HG03097 (cell line): ENCODE results near the gene FRMD1.

Source experiments
- ATAC-seq: cut with Tn5 transposase; IDR thresholded peaks from one replicate; pipeline ENCODE4 v1.9.1; 2021; ENCODE audit not compliant: unreplicated experiment, low FRiP score

Gene FRMD1

DNA sequence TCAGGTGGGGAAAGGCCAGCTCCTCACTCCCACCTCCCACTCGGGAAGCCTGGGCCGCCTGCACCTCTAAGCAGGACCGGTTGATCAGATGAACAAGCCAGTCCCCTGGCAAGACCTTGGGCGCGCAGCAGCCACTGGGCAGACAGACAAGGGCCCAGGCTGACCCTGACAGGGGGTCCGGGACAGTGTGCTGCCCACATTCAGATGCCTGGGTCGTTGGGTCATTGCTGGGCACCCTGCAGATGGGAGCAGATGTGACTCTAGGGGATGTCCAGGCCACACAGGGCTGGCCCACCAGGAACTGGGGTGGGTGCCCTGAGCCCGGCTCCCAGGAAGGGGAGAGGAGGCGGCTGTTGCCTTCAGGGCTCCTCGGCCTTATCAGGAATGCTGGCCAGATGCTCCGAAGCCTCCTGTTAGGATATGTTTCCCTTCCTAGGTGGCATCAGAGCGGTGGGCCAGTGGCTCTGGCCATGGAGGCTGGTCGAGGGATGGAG lies 17.3 kb upstream of the FRMD1 start:
- ATAC-seq: no peak

DNA sequence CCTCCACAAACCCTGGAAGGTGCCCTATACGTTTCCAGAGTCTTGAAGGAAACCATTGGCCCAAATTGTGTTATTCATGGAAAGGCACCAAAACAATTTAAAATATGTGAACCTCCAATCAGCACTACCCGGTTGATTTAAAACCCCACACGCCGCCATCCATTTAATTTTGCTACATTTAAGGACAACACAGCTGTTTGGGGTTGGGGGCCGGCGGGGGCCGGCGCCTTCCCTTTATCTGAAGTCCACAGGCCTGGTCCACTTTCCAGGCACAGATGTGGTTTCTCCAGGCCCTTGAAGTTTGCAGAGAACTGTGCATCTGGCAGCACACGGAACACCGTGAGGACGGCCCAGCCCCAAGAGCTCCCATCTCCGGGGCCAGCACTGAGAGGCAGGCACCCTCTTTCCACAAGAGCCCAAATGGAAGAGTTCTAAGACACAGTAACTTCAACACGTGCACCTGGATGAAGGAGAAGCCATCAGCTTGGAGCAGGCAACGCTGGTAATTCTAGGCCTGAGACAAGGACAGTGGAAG lies 16.8 kb upstream of the FRMD1 start:
- ATAC-seq: no peak

DNA sequence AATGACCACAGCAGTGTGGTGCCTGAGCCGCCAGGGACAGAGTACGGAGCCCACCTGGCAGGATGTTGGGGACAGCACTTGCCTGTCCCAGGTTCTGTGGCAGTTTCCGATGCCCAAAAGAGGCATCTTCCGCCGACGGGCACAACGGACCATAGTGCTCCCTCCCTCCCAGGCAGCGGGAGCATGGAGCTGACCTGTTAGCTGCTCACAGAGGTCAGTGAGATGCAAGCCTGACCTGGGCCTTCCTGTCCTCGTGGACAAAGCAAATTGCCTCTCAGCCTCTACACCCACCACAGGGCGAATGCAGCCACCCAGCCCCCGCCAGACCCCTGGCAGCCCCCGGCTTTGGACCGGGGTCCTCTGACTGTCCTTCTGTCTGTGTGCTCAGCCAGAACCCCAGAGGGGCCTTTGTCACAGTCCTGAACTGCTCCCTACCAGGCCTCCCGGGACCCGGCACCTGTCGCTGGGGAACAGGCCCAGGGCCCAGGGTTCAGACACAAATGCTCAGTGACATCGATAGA lies 16.2 kb upstream of the FRMD1 start:
- no peak for ATAC-seq

DNA sequence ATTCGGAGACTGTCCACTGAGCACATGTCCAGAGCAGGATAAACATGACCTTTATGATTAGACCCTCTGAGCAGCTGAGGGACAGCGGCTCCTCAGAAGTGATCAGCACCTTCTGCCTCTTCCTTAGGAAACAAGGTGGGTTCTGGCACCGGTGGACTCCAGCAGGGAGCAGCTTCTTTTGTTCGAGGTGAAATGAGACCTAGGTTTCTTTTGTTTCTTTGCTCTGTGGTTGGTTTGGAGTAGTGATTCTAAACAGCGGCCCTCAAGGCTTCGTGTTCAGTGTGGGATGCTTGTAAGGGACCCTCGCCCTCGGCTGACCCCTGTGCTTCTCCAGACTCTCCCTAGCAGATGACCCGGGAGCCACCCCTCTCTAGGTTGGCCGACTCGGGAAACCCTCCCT lies 14.6 kb upstream of the FRMD1 start:
- ATAC-seq: no peak

DNA sequence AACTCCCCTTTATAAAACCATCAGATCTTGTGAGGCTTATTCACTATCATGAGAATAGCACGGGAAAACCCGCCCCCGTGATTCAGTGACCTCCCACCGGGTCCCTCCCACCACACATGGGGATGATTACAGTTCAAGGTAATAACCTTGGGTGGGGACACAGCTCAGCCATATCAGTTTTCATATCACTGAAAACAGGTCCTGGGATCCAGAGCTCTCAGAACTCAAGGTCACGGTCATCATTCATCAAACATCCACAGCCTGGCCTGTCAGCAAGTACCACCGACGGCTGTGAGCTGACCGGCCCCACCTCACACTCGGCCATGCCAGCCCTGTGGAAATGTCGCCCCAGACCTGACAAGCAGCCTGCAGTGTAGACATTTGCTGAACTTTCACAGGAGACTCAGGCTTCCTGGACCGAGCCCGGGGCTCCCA lies 14.1 kb upstream of the FRMD1 start:
- ATAC-seq: no peak

DNA sequence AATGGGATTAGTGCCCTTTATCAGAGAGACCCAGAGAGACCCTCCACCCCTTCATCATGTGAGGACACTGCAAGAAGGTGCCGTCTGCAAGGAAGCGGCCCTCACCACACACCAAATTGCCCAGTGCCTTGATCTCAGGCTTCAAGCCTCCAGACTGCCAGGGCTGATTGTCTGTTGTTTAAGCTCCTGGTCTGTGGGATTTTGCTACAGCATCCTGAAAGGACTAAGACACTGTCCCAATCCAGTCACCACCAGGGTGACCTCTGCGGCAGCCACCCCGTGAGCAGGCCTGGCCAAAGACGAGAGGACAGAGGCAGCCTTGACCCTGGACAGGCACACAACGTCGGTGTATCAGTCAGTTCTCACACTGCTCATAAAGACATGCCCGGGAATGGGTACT lies 13.5 kb upstream of the FRMD1 start:
- no peak for ATAC-seq

DNA sequence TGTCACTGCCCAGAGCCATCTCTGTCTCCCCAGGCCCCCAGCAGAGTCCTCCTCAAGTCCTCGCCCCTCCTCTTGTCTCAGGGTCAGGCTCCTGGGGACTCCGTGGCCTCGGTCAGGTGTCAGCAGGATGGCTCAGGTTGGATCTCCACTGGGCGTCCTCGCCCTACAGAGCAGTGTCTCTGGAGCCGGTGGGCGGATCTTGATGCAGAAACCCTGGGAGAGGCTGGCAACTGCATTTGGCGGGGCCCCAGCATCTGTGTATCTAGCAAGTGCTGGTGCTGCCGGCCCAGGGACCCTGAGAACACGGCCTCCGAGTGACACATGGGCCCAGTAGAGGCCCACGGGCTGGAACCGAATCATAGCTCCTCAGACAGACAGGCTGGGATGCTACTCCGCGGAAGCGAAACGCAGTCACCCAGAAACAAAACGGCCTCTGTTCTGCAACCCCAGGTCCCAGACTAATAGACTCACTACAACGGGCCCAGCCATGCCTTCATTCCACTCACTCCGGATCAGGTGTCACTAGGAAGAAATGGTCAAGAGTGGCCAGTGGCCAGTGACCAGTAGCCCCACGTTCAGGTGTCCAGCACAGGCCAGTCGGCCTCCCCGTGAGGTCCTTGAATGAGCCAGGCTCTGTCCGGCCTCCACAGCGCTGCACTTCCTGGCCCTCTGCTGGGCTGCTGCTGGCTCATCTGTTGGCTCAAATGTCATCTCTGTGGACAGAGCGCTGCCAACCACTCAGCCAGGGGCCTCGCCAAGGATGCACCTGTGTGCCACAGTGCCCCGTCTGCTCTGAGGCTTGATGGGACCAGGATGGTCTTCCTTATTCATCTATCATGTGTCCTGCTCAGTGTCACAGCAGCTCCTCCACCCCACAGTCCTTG lies 12.6 kb upstream of the FRMD1 start:
- no peak for ATAC-seq

DNA sequence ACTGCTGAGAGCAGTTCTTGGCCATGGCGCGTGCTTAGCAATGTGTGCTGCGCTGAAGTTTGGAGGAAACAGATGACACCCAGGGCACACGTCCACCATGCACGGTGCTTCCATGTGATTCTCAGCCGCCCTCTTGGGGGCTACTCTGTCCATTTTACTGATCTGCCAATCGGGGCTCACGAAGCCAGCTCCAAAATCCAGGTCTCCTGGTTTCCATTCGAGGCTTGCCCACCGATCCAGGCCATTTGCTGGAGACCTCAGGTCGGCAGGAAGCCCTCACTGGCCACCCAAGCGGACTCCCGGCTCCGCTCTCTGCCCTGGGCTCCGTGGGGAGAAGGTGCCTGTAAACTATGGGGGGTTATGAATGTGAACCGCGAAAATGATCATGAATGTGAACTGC lies 11.7 kb upstream of the FRMD1 start:
- ATAC-seq: no peak

DNA sequence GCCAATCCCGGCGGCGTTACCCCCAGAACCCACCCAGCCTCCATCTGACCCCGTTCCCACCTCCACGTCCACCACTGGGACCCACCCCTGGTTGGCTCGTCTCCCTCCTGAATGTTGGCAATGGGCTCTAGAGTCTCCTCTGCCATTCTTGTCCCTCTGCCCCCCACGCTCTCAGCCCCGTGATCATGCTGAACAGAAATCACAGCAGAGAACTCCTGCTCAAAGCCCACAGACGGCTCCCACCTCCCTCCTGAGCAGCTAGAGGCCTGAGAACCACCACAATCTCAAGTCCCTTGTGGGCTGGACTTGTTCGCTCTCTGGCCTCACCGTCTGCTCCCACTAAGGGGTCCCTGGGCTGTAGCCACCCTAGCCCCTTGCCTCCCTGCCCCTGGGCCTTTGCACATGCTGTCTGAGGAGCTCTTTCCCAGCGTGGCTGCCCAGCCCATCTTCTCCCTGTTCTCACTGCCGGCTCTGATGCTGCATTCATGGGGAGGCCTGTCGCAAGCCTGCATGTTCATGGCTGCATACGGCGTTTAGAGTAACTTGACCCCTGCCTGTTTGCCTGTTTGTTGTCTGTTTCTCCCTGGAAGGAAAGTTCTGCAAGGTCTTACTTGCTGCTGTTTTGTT lies 11.2 kb upstream of the FRMD1 start:
- no peak for ATAC-seq

DNA sequence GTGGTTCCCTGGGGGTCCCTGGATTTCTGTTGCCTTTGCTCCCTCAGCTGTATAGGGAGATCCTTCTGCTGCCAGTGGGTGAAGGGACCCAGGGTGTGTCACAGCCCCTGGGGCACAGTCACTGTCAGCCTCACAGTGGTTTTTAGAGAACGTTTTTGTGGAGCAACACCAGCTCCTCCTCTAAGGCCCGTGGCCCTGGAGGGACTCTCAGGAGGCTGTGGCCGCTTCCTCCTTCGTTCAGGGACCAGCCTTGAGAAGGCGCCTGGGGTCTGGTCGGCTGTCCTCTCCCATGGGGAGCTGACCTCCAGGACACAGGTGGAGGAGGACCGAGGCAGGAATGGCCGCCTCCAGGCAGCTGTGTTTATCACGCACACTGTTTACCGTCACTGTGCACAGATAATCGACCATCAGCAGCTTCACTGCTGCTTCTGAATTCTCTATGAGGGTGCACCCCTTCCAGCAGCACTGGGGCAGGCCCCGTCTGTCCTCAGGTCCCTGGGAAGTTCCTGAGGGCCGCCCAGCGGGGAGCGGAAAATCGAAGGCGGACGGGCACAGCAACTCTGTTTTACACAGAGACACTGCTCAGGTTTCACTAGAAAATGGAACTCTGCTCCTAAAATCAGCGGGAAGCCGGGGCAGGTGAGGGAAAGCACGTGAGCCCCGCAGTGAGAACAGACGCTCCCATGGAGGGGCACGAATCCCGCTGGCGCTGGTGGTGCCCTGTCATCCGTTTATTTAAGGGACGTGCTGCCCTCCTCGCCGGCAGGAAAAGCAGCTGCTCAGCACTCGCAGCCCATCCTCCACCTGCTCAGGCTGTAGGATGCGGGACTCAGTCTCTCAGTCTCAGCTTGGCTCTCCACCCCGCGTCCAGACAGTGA lies 10.4 kb upstream of the FRMD1 start:
- no peak for ATAC-seq

DNA sequence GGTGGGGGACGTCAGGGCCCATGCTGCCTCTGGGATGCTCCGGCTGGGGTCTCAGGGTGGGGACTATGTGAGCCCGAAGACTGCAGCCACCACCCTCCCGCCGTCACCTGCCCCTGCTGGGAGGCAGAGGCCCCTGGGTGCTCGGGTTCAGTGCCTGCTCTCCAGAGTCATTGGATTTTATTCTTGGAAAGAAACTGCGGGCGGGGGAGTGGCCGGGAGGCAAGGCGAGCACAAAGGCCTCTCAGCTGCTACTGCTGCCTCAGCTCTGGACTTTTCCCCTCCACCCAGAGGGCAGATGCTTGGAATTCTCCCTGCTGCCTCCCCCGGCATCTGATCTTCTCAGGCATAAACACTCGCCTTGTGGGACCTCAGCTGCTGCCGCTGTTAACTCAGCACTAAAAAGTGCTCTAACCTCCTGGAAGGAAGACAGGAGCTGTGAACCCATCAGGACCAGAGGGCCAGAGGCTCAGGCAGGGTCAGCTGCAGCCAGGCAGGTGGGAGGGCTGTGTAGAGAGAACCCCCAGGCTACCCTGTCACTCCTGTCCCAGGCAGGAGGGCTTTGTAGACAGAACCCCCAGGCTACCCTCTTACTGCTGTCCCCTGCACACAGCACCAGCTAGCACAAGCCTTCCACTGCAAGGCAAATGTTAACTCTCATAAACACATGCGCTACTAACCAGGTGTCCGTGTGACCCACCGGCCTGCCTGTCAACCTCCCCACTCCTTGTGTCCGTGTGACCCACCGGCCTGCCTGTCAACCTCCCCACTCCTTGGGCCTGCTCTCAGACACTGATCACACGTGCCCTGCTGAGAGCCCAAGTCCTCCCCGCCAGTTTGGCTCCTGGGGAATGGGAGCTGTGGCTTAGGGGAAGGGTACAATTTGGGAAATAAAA lies 9.4 kb upstream of the FRMD1 start:
- no peak for ATAC-seq

DNA sequence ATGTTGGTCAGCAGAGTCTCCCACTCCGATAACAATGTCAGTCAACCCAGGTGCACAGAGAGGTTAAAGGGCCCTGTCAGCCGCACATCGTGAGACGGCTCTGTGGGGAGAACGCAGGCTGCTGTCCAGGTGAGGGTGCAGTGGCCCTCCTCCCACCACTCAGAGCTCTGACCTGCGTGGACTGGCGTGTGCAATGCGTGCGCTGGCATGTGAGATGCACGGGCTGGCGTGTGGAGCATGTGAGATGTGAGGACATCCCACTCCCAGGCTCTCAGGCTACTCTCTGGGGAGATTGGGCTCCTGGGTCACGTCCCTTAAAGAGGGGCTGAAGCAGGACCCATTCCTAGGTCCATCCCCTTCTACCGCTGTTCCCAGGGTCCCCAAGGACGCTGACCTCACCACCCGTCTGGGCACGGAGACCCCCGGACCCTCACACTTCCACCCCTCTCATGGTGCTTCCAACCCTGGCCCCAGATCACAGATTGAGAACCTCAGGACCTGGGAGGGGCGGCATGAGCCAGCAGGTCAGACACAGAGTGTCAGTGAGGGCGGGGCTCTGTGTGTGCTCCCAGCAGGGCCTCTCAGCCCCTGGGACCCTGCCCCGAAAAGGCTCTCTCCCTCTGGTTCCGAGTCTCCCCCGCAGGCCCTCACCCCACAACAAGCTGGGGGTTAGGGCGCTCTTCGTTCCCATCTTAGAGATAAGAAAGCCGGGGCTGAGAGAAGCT lies 8.6 kb upstream of the FRMD1 start:
- no peak for ATAC-seq

DNA sequence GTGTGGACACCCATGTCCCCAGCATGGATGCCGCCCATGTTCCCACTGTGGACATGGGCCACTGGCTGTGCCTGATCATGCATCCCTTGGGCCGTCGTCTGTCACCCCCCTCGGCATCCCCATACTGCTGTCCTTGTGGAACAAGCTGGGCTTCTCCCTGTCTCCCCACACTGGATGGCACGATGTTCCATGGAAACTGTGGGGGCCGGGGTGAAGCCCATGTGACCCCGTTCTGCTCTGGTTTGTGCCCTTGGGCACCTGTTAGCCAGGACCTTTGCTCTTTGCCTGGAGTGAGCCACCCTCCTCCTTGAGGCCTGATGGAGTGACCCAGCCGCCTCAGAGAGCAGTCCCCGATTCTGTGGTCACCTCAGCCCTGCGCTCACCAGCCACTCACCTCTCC lies 7.6 kb upstream of the FRMD1 start:
- no peak for ATAC-seq

DNA sequence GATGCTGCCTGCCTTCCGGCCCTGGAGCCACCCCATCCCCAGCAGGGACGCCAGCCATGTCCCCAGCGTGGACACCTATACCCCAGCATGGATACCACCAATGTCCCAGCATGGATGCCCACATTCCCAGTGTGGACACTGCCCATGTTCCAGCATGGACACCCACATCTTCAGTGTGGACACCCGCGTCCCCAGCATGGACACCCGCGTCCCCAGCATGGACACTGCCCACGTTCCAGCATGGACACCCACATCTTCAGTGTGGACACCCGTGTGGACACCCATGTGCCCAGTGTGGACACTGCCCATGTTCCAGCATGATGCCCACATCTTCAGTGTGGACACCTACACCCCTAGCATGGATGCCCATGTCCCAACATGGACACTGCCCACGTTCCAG lies 7.1 kb upstream of the FRMD1 start:
- ATAC-seq: no peak

DNA sequence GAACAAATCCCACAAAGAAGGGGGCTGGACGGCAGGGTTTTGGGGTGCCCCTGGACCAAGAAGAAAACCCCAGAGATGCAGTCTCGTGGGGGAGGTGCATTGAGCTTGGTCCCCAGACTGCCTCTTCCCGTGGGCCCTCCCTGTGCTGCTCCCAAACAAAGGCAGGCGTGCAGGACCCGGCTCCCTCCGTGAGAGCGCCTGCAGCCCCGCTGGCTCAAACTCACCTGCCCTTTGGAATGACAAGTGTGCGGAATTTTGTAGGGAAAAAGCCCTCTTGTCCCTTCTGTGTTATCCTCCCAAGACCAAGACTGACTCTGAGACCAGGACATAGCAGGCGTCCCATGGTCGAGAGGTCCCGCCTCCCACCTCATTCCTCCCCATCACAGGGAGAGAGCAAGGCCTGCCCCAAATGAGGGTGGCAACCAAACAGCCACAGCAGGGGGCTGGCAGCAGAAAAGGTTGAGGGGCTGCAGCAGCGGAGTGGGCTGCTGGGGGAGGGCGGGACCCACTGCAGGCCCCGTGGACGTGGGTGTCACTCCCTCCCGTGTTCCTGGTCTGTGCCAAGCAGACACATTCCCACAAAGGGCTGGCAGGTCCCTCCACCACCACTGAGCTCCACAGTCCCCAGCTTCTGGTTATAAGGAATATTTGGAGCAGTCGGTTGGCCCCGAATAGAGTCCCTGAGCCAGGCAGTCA lies 5.6 kb upstream of the FRMD1 start:
- ATAC-seq: no peak

DNA sequence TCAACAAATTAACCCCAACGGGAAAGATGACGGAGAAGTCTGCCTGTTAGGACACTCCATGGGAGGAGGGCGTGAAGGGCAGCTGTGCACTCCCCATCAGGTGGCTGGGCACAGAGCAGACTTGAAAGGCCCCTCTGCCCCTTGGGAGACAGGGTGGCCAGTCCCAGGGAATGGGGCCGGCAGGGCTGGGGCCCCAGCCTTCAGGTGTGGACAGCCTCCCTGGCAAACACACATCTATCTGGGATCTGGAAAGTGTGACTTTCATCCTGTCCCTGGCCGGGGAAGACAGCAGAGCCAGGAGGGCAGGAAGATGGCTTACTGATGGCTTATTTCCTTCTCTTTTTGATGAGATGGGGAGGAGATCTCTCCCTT lies 4.5 kb upstream of the FRMD1 start:
- ATAC-seq: no peak

DNA sequence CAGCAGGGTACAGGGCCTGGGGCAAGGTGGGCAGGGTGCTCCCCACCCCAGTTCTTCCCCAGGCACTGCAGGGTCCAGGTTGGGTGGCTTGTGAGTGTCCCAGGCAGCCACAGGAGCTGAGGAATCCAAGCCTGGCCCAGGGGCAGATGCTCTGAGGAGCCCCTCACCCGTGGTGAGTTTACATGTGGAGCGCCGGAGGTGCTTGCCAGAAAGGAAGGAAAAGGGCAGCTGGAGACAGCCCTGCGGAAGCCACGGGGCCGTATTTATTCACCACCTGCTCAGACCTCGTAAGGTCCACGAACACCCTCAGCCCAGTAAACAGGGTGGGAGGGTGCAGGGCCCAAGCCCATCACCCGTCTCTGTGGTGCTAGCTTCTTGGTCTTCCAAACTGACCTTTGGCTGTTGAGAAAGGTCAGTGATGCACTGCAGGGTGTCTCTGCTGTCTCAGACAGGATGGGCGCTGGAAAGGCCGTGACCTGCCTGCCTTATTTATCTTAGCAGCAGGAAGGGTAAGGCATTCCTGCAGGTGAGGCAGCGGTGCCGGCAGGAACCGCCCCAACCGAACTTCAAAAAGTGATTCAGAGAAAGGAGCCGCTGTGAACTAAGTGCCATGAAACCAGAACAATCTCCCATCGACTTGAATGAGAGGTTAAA lies 4.0 kb upstream of the FRMD1 start:
- ATAC-seq: no peak
